Measurements from ENCODE around the gene SLC7A1.

GRCh38 chr13:29464105-29464679 is 131.3 kb downstream of the SLC7A1 start:
- no peak for TF ChIP-seq CTCF (IDR thresholded peaks at IDR 0.05)
- TF ChIP-seq POLR2A (IDR thresholded peaks at IDR 0.05): no peak
